CD4-positive, alpha-beta T cell treated with Interleukin-17A for 4 hours (primary cell): Measurements from ENCODE around the gene TNS4.

Experiments
- DNase-seq: peaks from one replicate; pipeline ENCODE4 v3.0.0-alpha.2; 2020; ENCODE audit warnings: mixed read lengths

Gene TNS4

GRCh38 chr17:40454613-40454995, 46.8 kb downstream of the TNS4 start:
- DNase-seq = no peak

- DNase-seq = no peak
Measured at GRCh38 chr17:40453881-40454612, 47.4 kb downstream of the TNS4 start.

GRCh38 chr17:40452921-40453378, 48.5 kb downstream of the TNS4 start:
- no peak for DNase-seq

- DNase-seq = no peak
Measured at GRCh38 chr17:40452216-40452787, 49.1 kb downstream of the TNS4 start.

- DNase-seq = no peak
Measured at GRCh38 chr17:40451420-40451819, 50.0 kb downstream of the TNS4 start.

- peak; percentile 69 for DNase-seq
Measured at GRCh38 chr17:40450175-40450574, 51.2 kb downstream of the TNS4 start.

GRCh38 chr17:40448639-40449261, 52.7 kb downstream of the TNS4 start:
- no peak for DNase-seq

- peak; percentile 13 for DNase-seq
Measured at GRCh38 chr17:40448213-40448638, 53.2 kb downstream of the TNS4 start.

- no peak for DNase-seq
Measured at GRCh38 chr17:40447806-40448205, 53.6 kb downstream of the TNS4 start.

- no peak for DNase-seq
Measured at GRCh38 chr17:40447148-40447644, 54.2 kb downstream of the TNS4 start.

- DNase-seq = no peak
Measured at GRCh38 chr17:40445751-40446468, 55.5 kb downstream of the TNS4 start.

- peak; percentile 13 for DNase-seq
Measured at GRCh38 chr17:40443988-40444899, 57.2 kb downstream of the TNS4 start.

- peak; percentile 83 for DNase-seq
Measured at GRCh38 chr17:40443196-40443987, 58.0 kb downstream of the TNS4 start, which contains the start of gene IGFBP4. Gene IGFBP4, plus strand, starts transcription at chr17:40443450. Its CDS starts 286 bp downstream, at chr17:40443736.

GRCh38 chr17:40442392-40443195, 58.8 kb downstream of the TNS4 start:
- no peak for DNase-seq

GRCh38 chr17:40440166-40440565, 61.3 kb downstream of the TNS4 start:
- no peak for DNase-seq

GRCh38 chr17:40437095-40437732, 64.2 kb downstream of the TNS4 start:
- DNase-seq = no peak

GRCh38 chr17:40436636-40437035, 64.8 kb downstream of the TNS4 start:
- no peak for DNase-seq

- DNase-seq = peak; percentile 32
Measured at GRCh38 chr17:40433551-40434415, 67.6 kb downstream of the TNS4 start.
